ENCODE data around the gene HNRNPDL. TPM values are rescaled to one million over a fixed set of nuclear protein-coding genes. Genes with fewer than 3 reads are reported as not detected.

The HNRNPDL gene
- polyA plus RNA-seq, 2 of the 4 experiments (the other 2 are of a cell fraction), result 321 to 397 TPM

GRCh38 chr4:82373816-82374625, 56.2 kb downstream of the HNRNPDL start, which contains the start of gene HNRNPD (continued):
- TF ChIP-seq NPAS2 (CRISPR knock-in tag; IDR thresholded peaks at IDR 0.05; ENCODE audit: borderline replicate concordance) (peak; percentile 62; the same call in 1 of the 2 replicates), RAD21 (conservative IDR thresholded peaks at IDR 0.05 in 1 of 2, IDR thresholded peaks at IDR 0.05 in 1 of 2) (no peak; a peak in 2 of 5 replicates), KDM1A (IDR thresholded peaks at IDR 0.05; ENCODE audit: low read depth) (no peak), ELK1 (IDR thresholded peaks at IDR 0.05; ENCODE audit: low read depth, low read length) (no peak), NR3C1 (IDR thresholded peaks at IDR 0.05) (no peak), HOXB5 (CRISPR knock-in tag; IDR thresholded peaks at IDR 0.05) (0 out of 2 replicates have a peak, but pooled peaks have one; percentile 16), CHD2 (IDR thresholded peaks at IDR 0.05; ENCODE audit: low read length, partially characterized antibody) (no peak), JUNB (IDR thresholded peaks at IDR 0.05) (no peak), MYC (IDR thresholded peaks at IDR 0.05; ENCODE audit: borderline replicate concordance, low read length) (peak; percentile 79), ZFP36 (IDR thresholded peaks at IDR 0.05; ENCODE audit: borderline replicate concordance, partially characterized antibody) (no peak), KDM5A (IDR thresholded peaks at IDR 0.05) (no peak), CTCF (IDR thresholded peaks at IDR 0.05) (no peak), ZSCAN20 (CRISPR knock-in tag; IDR thresholded peaks at IDR 0.05) (no peak), HOXA7 (CRISPR knock-in tag; IDR thresholded peaks at IDR 0.05) (no peak), ESRRA (IDR thresholded peaks at IDR 0.05; ENCODE audit: borderline replicate concordance, low read length) (no peak), FOSL2 (IDR thresholded peaks at IDR 0.05) (no peak), FOSL2 (CRISPR knock-in tag; IDR thresholded peaks at IDR 0.05) (peak; percentile 35; the same call in 1 of the 2 replicates), GATA3 (IDR thresholded peaks at IDR 0.05; ENCODE audit: borderline replicate concordance) (peak; percentile 32), HMGXB4 (CRISPR knock-in tag; IDR thresholded peaks at IDR 0.05; ENCODE audit: borderline replicate concordance) (no peak), CHD4 (IDR thresholded peaks at IDR 0.05; ENCODE audit: borderline replicate concordance) (no peak), SMC3 (IDR thresholded peaks at IDR 0.05) (peak; percentile 25; the same call in 1 of the 3 replicates), CBX2 (IDR thresholded peaks at IDR 0.05; ENCODE audit: borderline replicate concordance, low read depth) (no peak), POLR2AphosphoS2 (conservative IDR thresholded peaks at IDR 0.05; ENCODE audit: low read length) (no peak), ZC3H11A (IDR thresholded peaks at IDR 0.05) (no peak), MAFK (IDR thresholded peaks at IDR 0.05; ENCODE audit: partially characterized antibody) (no peak), EP300 (IDR thresholded peaks at IDR 0.05) (peak in 1 of 2 experiments; percentile 25; a peak in 1 of 5 replicates), TP53 (CRISPR knock-in tag; IDR thresholded peaks at IDR 0.05) (no peak)
- TF ChIP-seq, protein P1, sequence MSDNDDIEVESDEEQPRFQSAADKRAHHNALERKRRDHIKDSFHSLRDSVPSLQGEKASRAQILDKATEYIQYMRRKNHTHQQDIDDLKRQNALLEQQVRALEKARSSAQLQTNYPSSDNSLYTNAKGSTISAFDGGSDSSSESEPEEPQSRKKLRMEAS (IDR thresholded peaks at IDR 0.05), result peak; percentile 91
